Cerebellar cortex (tissue), 1 donor: ENCODE results near the gene IGIP.

Experiments used
- DNase-seq: peaks from one replicate; pipeline ENCODE4 v3.0.0-alpha.2; 2015; ENCODE audit warnings: low spot score

IGIP gene

GRCh38 chr5:140165101-140165922 lies 39.6 kb downstream of the IGIP start:
- no peak for DNase-seq

- DNase-seq, result no peak
Measured at GRCh38 chr5:140165923-140166270, 40.2 kb downstream of the IGIP start.

GRCh38 chr5:140166911-140167310 lies 41.2 kb downstream of the IGIP start:
- DNase-seq, result no peak

- no peak for DNase-seq
Measured at GRCh38 chr5:140168371-140168770, 42.6 kb downstream of the IGIP start.

- no peak for DNase-seq
Measured at GRCh38 chr5:140169410-140169809, 43.7 kb downstream of the IGIP start.

GRCh38 chr5:140172483-140172882 lies 46.7 kb downstream of the IGIP start:
- no peak for DNase-seq

- DNase-seq, result no peak
Measured at GRCh38 chr5:140174014-140174413, 48.3 kb downstream of the IGIP start.

- peak; percentile 94 for DNase-seq
Measured at GRCh38 chr5:140174465-140175366, 49.0 kb downstream of the IGIP start, which contains the start of gene CYSTM1. Gene CYSTM1, plus strand, starts transcription at chr5:140175188. Its CDS starts 19,278 bp downstream, at chr5:140194466.

GRCh38 chr5:140175367-140176030 lies 49.8 kb downstream of the IGIP start:
- DNase-seq, result peak; percentile 48

GRCh38 chr5:140176031-140176387 lies 50.3 kb downstream of the IGIP start:
- no peak for DNase-seq

- DNase-seq, result no peak
Measured at GRCh38 chr5:140178086-140178410, 52.3 kb downstream of the IGIP start.

GRCh38 chr5:140178482-140179116 lies 52.9 kb downstream of the IGIP start:
- DNase-seq, result no peak
